Amniotic epithelial cell (primary cell): ENCODE data around the gene ROBO2.

ENCODE experiments used
- DNase-seq: peaks from one replicate; pipeline ENCODE4 v3.0.0-alpha.2; 2010; ENCODE audit warnings: low read depth

Gene ROBO2

DNA sequence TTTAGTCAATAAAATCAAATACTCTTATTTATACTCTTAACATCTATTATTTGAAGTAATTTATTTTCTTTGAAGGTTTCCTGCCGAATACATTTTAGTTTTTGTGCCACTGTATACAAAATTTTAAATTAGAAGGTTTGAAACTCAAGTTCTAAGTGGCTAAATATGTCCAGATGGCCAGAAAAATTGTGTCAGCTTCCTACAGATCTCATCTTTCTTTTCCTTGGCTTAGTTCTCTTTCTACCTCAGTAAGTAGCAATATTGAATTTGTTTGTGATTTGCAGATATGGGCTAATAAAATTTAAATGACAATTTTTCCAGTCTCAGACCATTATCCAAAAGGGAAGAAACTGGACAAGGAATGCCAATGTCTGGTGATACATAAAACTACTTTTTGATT, 452.1 kb downstream of the ROBO2 start:
- no peak for DNase-seq

DNA sequence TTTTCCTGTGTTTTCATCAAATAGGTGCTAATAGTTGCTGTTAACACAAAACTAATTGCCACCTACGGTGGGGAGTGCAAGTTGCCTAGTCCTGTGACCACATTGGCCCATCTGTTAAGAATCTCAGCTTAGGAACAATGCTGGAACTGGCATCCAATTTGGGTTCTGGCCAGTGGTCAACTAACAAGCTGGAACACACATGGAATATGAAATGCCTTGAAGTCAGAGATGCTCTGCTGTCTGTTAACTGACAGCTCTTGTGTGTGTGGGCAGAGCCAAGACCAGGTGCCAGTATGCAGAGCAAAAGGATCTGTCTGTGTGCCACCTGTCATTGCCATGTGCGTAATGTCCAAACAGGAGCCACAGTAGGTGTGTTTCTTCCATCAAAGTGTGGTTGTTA, 460.8 kb downstream of the ROBO2 start:
- DNase-seq = no peak

DNA sequence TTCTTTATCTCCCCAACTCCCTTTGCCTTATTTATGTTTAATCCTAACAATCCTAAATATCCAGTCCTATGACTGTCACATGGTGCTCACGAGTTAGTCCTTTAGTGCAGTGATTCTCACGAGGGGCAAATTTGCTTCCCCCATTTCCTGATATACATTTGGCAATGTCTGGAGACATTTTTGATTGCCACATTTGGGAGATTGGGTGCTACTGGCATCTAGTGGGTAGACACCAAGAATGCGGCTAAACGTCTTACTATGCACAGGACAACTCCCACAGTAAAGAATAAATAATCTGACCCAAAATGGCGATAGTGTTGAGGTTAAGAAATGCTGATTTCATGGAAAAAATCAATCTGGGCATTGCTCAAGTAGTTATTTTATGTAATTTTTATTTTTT, 466.5 kb downstream of the ROBO2 start:
- no peak for DNase-seq

DNA sequence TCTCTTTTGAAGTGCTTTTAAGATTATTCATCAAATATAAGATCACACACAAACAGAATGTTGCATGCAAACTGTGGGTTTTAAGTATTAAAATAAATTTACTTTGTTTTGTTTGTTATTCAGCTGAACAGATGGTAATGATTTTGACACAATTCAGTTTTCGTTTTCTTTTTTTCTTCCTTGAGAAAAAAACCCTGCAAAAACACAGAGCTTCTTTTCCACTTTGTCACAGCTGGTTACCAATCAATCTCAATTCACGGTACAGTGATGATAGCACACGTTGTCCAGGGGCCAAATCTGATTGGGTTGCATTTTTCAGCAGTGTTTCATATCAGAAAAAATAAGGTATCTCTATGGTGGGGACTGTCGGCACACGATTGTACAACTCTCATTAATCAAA, 473.6 kb downstream of the ROBO2 start:
- DNase-seq = no peak

DNA sequence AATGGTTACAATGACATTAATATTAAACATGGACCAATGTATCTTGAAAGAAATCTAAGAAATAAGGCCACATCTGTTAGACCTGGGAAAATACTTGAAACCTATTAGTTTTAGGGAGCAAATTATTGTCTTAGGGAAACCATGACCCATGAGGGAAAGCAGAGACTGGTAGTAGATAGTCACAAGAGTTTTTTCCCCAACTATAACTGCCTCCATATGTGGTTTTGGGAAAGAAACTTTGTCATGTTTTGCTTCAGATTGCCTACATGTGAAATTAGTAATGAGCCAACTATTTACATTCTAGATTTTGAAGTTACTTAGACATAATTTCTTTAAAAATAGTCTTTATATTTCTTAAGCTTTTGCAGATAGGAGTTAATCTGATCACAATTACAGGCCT, 474.9 kb downstream of the ROBO2 start:
- no peak for DNase-seq

DNA sequence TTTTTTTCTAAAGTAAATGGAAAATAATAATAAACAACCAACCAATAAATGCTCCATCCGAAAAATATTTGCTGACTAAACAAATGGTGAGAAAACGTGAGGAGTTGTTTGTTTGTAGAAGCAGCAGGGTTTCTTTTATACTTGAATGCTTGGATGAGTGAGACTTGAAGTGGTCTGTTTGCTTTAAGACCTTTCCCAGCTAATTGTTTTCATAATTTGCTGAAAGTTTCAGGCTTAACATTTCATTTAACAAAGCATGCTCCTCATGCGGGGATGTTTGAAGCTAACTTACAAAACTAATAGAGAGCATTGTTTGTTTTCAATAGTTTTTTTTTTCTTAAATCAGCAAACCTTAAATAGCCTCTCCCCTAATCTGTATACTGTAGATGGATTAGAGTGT, 484.6 kb downstream of the ROBO2 start:
- DNase-seq = no peak

DNA sequence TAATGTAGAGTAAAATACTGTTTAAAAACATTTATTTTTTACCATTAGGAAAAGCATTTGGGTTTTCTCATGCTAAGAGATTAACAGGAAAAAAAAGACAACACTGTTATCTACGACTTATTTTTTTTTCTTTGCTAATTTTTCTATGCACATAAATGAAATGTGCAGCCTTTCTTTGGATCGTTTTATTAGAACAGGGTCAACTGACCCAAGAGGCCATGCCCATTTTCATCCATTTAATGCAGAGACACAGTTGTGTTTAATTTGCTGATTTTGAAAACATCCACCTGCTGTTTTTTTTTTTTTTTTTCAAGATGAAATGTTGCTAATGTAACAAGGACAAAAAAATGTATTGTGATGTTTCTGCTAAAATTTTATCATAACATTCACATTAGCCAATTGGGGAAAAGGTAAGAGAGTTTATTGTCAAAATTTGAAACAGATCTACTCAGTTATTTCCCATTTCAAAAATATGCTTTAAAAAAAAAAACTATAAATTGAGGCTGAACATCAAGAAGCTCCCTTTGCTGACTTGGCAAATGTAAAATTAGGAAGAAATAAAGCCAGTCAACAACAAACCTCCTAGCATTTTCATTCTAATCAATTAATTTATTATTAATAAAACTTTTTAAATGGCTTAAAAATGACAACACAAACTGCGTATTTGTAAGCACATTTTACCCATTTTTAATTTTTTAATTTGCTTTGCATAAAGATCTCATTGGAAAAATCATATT, 485.2 kb downstream of the ROBO2 start:
- DNase-seq = no peak

DNA sequence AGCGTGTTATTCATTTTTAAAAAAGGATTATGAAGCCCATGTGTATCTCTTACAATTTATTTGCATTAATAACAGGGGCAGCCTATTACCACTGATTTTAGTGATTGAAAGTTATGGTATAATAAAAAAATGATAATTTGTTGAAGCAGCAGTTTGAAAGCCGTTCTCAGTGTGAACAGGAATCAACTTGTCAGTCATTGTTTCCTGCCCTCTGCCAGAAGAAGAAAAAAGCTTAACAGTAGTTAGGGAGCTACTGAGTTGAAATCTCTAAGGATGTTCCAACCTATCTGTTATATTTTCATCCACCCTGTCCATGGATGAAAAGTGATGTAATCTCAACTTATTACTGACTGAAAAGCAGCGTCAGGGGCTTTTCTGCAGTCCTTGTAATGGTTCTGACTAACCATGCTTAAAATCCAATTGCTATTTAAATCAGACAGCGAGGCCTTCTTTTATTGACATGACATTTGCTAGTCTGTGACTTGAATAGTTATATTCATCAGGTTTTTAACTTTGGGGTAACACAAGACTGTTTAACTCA, 486.7 kb downstream of the ROBO2 start:
- DNase-seq = no peak

DNA sequence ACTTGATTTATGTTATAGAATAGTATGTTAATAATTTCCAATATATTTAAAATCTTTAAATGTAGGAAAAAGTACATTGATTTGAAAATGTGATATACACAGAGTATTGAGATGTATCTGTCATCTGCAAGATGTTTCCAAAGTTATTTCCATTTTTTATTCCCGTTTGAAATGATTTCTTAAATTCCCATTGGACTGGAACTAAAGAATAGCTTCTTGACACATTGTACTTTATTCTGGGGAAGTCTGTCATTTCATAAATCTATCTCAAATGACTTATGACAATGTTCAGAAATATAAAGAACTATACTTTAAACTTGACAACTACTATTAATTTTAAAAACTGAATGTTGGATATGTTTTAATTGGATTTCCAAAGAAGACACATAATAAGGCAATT, 489.6 kb downstream of the ROBO2 start:
- no peak for DNase-seq

DNA sequence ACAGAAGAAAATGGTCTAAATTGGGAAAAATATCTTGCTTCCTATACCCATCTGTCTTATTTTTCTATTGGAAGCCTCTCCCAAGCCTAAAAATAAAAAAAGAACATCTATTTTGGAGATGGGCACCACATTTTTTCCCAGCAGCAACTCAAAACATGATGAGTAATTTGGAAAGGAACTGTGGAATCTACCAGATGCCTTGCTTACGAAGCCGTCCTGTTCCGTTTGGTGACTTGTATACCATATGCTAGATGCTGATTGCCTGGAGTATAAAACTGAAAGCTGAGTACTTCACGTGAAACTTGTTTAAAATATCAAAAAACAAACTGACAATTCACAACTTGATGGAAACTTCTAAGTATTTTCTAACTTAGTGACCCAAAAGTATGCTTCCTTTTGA, 491.0 kb downstream of the ROBO2 start:
- no peak for DNase-seq

DNA sequence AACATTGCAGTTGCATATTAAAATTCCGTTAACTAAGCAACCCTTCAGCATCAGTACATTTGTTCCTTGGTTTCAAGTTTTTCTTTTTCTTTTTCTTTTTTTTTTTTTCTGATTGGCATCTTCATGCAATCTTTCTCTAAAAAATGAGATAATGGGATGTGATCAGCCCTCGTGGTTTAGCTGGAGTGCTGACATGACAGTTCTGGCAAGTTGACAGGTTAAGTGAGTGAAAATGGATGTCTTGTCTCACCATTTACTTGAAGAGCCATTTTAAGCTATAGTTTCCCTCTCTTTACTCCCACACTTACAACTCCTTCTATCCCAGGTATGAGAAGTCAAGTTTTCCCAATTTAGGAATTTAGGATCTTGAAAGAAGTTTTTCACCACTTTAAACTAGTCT, 495.2 kb downstream of the ROBO2 start:
- DNase-seq = no peak

DNA sequence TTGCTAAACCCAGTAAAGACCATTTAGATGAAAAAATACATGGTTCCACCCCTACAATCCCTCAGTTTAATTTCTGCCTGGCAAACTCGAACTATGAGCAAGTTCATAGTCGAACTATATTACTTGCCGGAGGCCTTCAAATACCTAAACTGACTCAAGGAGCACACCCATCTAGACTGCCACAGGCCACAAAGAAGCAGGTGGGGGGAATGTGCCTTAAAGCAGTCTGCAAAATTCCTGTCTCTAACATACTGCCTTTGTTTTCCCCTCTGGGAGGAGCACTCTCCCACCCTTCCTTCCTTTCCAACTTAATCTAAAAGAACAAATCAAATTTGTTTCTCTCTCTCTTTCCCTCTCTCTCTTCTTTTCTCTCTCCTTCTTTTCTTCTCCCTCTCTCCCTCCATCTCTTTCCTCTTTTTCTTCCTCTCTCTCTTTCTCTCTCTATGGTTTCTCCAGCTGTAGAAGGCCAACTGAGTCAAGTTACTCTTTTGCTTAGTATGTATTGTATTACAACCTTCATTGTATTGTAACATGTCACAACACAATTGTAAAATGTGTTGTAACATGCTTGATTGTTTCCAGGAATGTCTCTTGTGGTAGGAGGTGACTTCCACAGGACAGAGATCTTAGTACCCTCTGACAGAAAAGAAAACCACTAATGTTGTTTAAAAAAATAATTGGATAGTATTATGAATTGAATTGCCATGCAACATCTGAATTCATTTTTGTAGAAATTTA, 496.3 kb downstream of the ROBO2 start:
- no peak for DNase-seq

DNA sequence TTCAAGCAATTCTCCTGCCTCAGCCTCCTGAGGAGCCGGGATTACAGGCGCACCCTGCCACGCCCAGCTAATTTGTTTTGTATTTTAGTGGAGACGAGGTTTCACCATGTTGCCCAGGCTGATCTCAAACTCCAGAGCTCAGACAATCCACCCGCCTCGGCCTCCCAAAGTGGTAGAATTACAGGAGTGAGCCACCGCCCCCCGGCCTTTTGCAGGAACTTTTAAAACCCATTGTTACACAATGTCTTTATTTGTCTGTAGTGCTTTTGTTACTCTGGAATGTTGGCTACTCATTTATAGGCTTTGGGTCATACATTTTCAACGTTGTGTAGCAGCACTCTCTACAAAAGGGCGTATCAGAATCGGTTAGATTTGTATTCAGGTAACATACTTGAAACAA, 499.1 kb downstream of the ROBO2 start:
- no peak for DNase-seq

DNA sequence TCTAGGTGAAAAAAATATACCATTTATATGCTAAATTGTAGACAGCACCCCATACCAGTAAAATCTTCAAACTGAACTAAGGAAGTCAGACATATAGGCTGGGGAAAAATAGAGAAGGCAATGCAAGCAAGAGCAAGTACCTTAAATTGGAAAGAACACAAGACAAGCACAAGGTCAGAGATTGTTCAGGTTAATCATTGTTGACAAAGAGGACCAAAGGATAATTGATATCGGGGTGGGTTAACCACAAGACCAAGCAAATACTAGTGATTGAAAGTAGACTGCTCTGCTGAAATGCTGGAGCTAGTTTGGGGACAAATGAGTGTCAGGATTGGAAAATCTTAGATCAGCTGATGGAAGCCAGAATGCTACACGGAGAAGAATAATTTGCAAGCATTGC, 499.8 kb downstream of the ROBO2 start:
- DNase-seq = no peak

DNA sequence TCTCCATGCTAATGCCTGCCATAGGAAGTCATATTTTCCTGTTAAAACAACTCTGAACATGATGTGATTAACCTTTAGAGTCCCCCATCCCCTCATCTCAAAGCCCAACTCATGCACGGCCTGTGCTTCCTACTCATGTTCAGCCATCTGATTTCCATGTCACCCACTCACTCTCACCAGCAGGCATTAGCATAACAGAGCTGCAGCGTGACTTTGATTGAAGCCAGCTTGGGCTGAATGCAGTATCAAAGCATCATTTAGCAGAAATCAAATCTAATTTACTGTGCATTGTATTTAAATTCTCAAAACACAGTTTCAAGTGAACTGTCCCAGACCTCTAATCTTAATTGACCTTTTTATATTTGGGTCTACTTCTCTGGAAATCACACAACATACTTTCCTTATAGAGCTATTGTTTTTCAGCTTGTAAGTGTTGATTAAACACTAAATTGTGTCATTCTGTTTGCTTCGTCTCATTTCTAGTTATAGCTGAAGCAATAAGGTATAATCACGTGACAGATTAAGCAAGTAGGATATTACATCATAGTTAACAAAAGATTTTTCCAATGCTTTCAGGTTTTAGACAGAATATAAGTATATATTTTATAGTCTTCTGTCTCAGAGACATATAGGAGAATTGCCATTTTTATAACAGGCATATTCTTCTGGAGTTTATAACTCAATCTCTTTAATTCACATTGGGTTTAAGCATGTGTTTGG, 501.5 kb downstream of the ROBO2 start:
- no peak for DNase-seq

DNA sequence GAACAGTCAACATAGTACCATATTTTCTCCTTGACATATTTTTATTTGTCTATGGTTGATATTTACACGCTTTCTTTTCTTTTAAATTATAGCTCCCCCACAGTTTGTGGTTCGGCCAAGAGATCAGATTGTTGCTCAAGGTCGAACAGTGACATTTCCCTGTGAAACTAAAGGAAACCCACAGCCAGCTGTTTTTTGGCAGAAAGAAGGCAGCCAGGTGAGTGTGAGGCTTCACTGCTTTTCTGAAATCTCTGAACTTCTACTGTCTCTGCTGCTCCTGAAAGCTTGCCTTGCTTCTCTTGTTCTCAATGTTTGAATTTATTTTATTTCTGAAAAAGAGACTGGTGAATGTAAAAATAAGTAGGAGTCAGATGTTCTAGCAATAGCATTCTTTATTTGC, 506.3 kb downstream of the ROBO2 start:
- no peak for DNase-seq

DNA sequence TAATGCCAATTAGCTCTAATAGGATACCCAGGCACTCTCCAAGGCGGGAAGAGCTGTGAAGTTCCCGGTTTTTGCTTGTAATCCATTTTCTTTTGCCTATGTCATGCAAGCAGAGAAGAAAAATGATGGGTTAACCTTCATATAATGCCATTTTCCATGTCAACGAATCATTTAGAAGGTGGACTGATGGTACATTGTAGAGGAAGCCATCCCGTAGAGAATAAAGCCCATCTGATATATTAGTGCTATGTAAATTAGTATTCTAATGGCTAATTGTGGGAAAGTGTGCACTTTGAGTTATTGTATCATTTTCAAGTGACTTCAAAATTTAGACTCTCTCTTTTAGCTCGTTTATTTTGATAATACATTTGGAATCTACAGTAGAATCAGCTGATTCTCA, 509.1 kb downstream of the ROBO2 start:
- DNase-seq = no peak

DNA sequence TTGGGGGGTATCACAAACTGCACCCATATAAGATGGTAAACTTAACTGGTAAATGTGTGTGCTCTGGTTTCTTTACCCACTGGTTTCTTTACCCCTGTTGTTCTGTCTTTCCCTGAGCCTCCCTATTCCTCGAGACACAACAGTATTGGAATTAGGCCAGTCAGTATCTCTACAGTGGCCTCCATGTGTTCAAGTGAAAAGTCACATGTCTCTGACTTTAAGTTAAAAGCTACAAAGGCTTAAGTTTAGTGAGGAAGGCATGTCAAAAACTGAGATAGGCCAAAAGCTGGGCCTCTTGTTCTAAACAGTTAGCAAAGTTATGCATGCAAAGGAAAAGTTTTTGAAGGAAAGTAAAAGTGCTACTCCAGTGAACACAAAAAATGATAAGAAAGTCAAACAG, 513.3 kb downstream of the ROBO2 start:
- no peak for DNase-seq

DNA sequence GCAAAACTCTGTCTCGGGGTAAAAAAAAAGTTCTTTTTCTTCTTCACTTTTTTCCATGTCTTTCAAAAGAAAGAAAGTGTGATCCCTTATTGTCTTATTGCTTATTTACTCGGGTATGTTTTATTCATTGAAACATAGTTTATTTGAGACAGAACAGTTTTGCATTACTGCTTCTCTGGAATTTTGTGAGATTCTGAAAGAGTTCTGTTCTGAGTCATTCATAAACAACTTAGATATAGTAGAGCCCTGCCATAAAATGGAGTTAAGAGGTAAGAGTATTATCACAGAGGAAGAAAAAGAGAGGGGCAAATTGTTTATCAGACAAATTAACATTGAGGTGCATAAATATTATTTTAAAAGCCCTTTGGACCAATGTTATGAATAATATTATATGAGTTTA, 522.2 kb downstream of the ROBO2 start:
- no peak for DNase-seq

DNA sequence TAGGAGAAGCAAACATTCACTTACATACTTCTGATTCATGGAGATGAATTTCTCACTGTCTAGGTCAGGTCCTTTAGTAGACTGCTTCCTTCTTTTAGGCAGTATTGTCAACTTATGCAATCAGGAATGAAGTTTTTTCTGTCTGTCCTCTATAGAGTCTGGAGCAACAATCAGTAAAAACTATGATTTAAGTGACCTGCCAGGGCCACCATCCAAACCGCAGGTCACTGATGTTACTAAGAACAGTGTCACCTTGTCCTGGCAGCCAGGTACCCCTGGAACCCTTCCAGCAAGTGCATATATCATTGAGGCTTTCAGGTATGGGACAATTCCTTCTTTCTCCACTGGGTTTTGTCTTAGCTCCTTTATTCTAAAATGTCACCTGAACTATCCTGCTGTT, 523.1 kb downstream of the ROBO2 start:
- DNase-seq = no peak

DNA sequence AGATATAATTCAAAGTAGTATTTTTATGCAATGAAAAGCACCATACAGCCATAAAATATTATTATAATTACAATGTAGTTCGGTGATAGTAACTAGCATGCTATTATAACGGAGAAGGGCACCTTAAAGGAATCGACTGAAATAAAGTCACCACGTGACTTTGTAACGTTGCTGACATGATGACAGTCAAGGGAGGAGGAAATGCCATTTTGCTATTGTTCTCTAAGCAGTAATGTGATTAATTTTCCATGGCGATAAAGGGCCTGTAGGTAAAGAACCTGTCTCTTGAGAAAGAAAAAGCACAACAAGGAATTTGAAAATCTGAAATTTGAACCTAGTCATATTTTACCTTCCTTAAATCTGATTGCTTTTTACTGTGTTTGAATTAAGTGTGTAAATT, 526.2 kb downstream of the ROBO2 start:
- no peak for DNase-seq

DNA sequence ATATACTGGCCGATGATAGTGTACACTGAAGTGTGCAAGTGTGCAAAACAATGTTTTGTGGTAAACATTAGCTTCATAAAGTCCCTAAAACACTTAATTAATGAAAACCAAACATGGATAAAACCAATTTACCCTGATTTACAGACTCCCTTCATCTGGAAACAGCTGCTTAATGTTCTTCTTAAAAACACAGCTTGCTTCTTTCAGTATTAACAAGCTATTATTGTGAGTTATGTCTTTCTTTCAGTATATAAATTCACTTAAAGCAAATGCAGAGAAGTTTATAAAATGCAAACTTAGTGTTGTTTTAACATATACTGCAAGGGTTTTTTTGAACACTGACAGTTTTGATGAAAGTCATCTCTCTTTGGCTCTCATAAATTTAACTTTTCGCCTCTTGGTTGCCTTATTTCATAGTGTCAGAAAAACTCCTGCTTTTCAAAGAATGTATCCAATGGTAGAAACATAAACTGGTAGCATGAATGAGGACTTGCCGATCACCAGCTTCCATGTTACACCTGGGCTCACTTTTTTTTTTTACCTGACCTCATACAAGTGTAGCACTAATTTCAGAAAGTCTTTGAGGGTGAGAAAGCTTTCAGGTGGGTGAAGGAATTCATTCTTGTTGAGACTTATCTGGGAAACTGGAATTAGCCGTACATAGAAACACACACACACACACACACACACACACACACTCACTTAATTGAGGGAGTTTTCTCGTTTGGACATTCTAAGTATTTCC, 532.2 kb downstream of the ROBO2 start:
- no peak for DNase-seq
